IPS DF 19.7 (cell line): ENCODE measurements around the gene SLC11A2.
"Not testable (repeated sequence)": the region's sequence is repeated elsewhere in the genome, so short reads cannot be mapped to it uniquely, and the experiment has no call there.

Source experiments
- DNase-seq: peaks from one replicate; pipeline ENCODE4 v3.0.0-alpha.2; 2013; ENCODE audit warnings: low read depth, low spot score

The SLC11A2 gene

DNA sequence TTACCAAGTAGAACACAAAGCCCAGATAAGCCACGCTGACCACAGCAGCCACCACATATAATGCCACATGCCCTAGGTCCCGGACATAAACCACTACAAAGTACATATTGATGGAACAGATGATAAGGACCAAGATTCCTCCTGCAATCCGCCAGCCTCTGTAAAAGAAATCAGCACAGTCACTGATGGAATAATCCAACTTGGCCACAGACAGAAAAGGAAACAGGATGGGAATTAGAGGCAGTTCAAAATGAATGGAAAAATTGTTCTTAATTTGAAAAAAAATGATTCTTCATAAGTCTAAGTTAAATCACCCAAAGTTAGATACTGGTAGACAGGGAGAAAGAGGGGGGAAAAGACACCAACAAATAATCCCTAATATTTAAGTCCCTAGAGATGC is 35.4 kb downstream of the SLC11A2 start:
- DNase-seq, result no peak

DNA sequence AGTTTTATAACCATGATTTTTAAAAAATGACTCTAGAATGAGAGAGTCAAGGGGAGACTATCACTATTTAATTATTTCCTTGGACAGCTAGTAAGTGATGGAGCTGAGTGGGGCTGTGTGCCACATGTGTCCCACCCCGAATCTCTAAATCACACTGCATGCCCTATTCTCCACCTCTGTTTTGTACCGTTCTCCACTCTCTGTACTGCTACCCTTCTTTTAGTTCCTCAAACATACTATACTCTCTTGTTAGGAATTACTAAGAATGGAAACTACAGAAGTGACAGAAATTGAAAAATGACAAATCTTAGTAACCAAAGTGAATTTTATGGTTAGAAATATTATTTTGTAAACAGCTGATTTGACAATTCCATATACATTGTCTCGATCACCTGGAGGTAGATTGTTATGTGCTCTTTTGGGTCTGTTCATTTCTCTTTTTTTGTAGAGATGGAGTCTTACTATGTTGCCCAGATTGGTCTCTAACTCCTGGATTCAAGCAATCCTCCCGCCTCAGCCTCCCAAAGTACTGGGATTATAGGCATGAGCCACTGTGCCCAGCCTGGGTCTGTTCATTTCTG is 35.9 kb downstream of the SLC11A2 start:
- no peak for DNase-seq

DNA sequence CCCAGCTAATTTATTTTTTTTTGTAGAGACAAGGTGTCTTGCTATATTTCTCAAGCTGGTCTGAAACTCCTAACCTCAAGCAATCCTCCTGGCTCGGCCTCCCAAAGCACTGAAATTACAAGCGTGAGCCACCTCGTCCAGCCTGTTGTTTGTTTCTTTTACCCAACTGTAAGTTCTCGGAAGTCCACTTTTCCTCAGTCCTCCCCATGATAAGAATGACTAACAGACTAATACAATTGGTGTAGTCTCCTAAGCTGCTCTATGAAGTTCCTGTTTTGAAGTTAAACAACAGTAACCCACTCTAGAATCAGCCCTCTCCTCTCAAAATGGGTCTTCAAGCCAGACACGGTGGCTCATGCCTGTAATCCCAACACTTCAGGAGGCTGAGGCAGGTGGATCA is 37.3 kb downstream of the SLC11A2 start:
- no peak for DNase-seq

DNA sequence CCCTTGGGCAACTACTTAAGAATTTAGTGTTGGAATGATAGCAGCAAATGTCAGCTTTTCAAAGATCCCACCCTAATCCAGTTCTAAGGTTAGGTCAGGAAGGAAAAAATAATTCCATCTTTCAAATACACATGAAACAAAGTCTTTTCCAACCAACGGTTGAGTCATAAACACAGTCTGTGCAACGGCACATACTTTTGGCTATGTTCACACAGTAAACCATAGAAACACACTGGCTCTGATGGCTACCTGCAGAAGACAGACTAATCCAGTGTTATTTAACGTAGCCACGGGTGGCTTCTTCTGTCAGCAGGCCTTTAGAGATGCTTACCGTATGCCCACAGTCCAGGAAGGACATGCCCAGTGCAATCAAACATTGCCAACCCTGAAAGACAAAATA is 38.1 kb downstream of the SLC11A2 start:
- DNase-seq, result no peak

DNA sequence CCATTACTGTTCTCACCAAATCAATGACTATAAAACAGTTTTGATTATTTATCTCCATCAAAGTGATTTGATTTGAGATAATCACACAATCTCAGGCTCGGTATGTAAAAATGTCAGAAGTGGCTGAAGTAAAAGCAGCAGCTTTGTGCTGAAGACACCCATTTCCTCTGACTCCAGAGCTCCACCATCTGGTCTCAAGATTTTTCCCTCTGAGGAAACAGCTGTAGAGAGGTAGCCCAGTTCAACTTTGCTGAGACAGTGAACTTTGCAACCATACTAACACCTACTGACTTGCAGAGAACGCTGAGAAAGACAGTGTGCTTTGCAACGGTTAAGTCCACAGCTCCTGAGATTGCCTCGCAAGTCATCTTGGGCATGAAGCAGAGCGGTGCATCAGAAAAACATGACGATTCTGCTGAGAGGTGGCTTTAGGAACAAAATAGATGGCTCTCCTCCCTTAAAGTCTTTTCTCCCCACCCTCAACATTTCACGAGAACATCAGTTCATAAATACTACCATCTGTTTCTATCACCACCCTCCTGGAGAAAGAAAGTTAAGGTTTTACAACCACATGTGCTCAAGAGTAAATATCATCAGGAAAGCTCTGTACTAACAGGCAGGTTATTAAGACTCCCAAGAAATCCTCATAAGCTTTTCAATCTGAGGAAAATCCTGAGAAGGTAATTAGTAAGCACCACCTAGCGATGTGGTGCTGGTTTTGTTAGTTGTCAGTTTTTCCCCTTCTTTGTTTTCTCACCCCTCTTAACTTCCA is 39.0 kb downstream of the SLC11A2 start:
- peak; percentile 40 for DNase-seq

DNA sequence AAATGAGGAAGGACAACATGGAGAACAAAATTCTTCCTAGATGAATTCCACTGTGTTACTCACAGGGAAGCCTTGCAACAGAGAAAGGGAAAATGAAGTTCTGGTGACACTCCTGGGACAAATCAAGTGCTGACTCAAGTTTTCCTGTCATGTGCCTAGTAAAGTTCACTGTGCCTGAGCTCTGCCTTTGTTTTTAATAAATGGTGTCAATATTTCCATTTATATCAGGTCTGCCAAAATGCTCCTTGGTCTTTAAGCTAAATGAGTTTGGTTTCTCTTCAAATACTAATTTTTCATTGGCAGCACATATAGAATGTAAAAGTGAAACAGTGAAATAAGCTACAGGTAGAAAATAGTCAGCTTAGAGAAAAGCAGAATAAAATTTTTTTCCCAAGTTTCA is 40.9 kb downstream of the SLC11A2 start:
- DNase-seq, result no peak

DNA sequence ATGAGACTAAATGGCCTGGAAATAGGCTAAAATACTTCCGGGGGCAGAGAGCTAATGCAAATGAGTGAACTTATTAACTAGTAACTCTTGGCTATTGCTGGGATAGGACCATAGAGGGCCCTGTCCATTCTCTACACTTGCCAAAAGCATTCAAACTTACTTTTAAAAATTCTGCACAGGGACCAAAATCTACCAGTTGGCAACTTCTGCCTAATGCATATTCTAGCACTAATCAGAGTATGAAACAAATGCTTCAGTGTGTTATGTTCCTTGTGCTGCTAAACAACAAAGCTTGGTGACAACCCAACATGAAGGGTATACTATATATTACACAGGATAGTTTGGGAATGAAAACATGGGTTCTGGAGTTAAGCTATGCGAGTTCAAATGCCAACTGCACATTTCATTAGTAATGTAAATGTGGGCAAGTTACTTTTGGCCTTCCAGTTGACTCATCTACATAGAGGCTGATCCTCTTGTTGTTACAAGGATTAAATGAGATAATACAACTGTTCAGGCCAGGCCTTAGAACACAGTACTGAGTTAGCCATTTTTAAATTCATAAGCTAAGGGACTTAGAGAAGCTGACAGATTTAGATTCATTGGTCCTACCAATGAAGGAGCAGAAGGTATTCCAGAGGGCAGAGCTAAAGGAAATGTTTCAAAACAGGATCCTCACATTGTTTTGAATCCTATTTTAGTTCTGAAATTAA is 41.4 kb downstream of the SLC11A2 start:
- no peak for DNase-seq

DNA sequence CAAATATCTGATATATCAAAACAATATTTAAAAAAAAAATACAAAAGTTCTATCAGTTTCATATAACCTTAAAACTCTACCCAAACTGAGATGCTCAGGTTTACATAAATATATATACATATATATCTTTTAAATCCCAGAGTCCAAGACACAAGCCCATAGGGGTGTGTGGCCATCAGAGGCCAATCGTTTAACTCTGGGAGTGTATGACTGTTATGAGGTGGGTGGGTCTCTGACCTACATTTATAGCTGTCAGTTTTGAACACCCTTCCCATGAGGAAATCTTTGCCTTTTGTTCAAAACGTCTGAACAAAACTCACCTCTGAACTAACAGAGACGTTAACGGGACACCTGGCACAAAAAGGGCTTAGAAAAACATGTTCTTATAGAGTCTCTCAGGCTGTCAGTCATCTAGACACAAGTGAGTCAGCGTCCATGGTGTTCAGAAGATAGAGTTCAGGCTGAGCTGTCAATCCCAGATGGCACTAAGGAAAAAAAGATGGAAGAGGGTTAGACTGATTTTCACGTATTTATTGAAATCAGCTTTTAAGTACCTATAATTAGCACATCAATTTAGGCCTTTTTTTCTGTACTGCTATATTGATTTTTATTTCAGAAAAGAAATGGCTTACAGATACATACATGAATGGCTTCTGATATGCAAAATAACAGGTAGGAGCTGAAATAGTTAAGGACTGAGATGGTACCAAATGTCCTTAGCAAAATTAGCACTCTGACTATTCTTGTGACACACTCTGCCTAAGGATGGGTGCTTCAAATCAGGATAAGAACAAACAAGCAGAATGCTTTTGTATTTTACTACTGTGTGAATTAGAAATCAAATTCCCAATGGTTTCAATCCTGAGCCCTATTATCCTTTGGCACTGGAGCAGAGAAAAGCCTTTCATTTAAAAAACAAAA is 44.6 kb downstream of the SLC11A2 start:
- DNase-seq, result no peak

DNA sequence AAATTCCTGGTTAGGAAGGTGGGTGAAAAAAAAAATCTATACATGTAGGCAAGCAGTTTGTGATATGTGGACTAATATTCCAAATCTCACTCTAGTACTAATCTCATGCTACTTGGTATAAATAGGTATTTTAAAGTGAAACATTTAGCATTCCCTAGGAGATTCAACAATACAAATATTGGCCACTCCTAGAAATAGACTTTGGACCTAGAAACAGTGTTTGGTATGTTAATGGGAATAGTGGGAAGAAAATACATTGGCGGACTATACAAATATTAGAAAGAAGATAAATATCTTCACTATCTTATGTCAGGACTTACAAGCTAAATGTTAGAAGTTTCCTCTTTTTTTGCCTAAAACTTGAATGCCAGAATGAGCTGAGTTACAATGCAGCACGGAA is 45.6 kb downstream of the SLC11A2 start:
- DNase-seq, result no peak

DNA sequence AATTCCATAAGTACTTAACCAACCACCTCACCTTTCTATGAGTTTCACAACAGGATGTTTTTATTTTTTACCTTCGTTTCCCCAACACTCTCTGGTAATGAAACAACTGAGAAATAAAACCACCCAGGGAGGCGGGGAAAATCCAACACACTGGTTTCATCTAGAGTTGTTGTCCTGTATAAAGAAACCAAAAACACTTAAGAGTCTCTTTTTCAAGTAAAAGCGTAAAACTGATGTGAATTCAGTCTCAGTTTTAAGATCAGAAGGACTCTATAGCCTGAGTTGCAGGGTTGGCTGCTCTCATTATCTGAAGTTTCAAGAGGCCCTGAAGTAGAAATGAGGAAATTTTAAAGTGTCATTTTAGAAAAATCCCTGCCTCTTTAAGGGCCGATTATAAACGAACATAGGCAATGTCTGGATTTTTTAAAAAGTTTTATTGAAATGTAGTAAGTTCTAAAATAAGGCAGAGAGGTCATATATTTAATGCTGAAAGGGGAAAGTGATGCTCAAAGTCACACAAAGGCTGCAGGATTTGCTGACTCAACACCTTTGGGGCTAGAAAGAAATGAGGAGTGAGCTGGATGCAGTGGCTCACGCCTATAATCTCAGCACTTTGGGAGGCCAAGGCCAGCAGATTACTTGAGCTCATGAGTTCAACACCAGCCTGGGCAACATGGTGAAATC is 46.7 kb downstream of the SLC11A2 start:
- DNase-seq, result no peak

DNA sequence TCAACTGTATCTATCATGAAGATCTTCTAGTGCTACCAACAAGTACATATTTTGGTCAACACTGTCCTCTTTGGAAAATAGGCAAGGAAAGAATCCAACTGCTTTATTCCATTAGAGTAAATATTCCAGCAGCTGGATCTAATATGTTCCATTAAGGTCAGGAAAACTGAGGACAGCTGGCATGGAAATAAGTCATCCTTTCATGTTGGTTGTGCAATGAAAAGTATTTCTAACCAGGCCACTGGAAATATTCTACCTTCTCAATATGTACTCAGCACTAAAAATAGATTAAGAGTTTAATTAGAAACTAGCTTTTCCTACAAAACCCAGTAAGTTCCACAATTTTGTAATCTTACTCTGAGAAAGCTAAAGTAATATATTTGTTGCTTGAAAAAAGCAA is 54.2 kb downstream of the SLC11A2 start:
- no peak for DNase-seq

DNA sequence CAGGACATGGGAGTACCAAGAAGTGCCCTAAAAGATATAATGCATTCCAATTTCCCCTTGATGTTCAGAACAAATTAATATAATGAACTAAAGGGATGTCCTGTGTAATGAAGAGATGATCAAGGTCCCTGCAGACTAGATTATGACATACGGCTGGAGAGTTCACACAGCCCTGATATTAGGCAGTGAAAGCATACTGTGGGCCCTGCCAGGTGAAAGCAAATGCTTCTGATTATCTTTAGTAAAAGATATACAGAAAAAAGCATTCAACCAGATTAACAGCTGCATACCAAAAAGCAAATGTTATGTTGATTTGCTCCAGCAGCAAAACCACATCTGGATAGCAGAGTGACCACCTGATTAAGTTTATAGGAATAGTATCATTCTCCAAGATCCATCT is 61.8 kb downstream of the SLC11A2 start:
- no peak for DNase-seq

DNA sequence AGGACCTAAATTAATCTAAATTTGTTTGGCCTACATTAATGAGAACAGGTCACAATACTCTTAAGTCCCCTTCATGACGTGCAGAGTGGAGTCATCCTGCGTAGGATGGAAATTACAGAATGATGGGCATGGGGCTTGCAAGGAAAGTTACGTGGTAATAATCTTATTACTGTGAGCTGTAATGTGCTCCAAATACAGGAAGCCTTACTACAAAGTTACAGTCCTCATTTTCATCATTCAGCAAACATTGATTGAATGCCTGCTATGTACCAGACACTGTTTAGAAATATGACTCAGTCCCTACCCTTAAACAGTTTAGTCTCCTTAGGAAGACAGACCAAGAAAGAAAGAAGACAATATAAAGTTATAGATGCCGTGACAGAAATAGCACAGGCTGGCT is 64.5 kb downstream of the SLC11A2 start:
- DNase-seq, result no peak

DNA sequence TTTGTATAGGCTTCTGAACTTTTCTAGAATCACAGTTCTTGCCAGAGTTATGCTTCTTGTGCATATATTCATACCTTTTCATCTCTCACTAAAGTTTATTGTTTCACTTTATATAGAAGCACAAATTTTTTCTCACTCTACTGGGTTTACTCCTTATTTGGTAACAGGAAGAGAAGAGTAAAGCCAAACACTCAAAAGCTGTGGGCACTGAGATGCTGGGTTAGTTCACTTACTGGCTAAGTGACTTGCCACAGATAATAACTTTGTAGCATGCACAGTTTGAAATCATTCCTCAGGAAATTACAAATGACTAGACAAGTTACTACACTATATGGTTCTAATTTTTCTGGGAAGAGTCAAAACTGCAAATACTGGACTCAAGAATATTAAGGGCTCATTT is 66.1 kb downstream of the SLC11A2 start:
- DNase-seq, result no peak

DNA sequence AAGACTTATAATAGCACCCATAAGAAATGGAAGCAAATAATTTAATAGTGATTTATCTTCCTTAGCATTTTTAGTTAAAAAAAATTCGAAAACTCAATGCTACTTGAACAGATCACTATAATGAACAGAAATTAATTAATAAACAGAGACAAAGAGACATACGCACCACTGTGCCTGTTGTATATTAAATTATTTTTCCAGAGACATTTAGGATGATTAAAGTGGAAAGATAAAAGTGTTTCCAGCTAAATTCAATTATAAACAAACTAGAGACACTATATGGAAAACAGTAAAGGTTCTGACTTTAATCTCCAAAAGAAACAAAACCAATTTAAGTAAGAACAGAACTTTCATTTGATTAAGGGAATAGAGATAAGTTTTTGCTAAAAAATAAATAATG is 70.5 kb downstream of the SLC11A2 start:
- no peak for DNase-seq

DNA sequence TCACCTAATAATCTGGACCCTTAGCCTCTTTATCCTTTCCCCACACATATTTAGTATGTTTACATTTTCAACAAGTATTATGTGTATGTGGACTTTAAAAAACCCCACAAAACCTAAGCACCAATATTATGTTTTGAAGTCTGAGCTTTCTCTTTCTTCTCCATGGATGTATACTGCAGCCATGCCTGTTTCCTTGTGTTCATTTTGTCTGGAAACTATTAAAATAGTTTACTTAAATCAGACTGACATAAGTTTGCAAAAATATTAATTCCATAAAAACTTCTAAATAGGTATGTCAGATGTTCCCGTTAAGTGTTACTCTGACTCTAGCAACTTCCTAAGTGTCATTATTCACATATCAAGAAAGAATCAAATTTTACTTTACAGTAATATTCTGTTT is 70.9 kb downstream of the SLC11A2 start:
- no peak for DNase-seq

DNA sequence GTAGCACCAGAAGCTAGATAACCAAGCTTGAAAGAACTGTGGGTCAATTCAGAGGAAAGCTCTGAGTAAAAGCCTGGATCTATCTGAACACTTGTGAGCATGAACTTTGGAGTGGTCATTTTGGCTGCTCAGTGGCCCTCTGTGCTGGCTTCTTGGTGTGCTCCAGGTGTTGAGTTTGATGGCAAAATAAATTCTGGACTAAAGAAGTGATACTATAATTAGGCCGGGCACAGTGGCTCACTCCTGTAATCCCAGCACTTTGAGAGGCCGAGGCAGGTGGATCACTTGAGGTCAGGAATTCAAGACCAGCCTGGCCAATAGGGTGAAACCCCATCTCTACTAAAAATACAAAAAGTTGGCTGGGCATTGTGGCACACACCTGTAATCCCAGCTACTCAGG is 71.4 kb downstream of the SLC11A2 start:
- not testable (repeated sequence) for DNase-seq

DNA sequence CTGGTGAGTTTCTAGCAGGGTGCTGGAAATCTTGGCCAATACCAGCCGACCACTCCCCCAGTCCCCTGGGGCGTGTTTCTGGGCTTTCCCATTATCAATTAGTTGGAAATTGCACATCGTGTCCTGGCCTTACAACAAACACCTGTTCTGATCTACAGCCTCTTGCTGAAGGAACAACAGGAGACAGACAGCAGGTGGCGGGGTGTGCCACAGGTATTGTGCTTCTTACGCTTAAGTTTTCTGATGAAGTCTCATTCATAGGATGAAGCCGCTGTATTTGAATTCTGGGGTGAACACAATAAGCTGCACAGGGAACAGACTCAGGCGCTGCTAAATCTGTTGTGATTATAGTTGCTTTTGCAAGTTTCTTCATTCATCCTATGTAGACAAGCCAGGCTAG is 73.1 kb downstream of the SLC11A2 start:
- no peak for DNase-seq

DNA sequence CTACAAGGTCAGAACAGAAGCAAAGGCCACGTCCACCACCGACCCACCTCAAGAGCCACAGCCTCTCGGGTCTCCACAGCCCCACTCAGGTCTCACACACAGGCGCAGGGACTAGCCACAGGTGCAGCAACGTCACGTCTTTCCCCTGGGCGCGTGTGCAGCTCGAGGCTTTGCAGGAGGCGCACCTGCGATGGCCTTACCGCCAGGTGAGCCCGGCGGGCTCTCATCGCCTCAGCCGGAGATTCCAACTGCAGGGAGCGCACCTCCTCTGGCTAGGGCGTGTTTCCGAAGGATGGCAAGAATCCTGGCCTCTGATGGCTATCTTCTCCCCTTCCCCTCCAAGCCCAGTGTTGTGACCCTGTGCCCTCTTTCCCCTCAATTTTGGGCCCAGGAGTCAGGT is 73.7 kb downstream of the SLC11A2 start, which contains the start of gene HIGD1C:
Gene HIGD1C, plus strand, starts transcription at position 35 of the 400 bp plus-strand sequence. CDS start 1,455 bp downstream, outside the sequence.
- no peak for DNase-seq

DNA sequence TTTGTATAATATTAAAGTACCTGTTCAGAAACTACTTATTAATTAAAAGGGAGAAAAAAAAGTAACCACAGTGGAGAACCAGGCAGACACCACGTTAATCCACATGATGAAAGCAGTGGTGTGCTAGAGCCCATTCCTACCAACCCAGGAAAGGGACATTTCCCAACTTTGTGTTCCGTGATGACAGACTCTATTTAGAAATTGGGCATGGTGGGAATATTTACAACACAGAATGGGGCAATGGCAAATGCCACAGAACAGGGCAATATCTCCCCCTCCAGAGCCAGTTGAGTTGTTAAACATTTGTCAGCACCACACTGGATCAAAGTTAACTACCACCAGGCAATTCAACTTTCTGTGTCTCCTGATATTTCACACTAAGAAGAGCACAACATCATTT is 75.1 kb downstream of the SLC11A2 start:
- DNase-seq, result no peak

DNA sequence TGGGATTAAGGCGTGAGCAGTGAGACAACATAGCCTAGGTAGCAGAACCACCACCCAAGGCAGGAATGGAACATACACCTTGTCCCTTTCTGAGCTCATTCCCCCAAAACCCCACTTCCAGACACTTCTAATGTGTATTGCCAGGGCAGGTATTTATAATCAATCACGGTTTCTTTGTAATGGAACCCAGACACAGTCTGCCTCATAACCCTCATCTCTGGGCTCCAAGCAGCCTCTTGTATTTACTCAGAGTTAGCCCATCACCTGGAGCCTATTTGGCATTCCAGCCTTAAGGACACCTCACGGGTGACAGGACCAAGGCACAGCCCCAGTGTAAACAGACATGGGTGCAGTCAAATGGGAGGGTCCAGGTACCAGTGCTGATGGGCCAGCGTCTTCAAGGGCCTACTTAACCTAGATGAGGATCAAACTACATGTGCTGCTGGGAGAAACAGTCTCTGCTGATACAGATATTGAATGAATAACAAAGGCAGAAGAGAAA is 76.3 kb downstream of the SLC11A2 start:
- no peak for DNase-seq
